Stomach (tissue), 4 donors: ENCODE data around the gene CRTAC1.

Experiments used
- POLR2A ChIP-seq, 4 donors: fragments of 450-650 bp; IDR thresholded peaks; one replicate each; pipeline ENCODE4 v1.6.1; 2016; ENCODE audit warnings: antibody characterized with exemption in 4 of 4, control low read depth in 2 of 4, mild to moderate bottlenecking in 1 of 4, moderate library complexity in 1 of 4
- POLR2AphosphoS5 ChIP-seq, 3 donors: sonication (generic); formaldehyde crosslinking; IDR thresholded peaks; one replicate each; pipeline ENCODE4 v1.6.1; 2016; ENCODE audit warnings: antibody characterized with exemption in 3 of 3
- TF ChIP-seq, protein P1 (sequence below), 7 experiments: fragments of 450-650 bp in 4 of 7; fragments of 200-600 bp in 3 of 7; sonication (generic) in 3 of 7; IDR thresholded peaks; one replicate each; pipeline ENCODE4 v1.5.1; 2016 to 2019; ENCODE audit warnings: antibody characterized with exemption in 7 of 7, control low read depth in 2 of 7, mild to moderate bottlenecking in 1 of 7

DNA sequence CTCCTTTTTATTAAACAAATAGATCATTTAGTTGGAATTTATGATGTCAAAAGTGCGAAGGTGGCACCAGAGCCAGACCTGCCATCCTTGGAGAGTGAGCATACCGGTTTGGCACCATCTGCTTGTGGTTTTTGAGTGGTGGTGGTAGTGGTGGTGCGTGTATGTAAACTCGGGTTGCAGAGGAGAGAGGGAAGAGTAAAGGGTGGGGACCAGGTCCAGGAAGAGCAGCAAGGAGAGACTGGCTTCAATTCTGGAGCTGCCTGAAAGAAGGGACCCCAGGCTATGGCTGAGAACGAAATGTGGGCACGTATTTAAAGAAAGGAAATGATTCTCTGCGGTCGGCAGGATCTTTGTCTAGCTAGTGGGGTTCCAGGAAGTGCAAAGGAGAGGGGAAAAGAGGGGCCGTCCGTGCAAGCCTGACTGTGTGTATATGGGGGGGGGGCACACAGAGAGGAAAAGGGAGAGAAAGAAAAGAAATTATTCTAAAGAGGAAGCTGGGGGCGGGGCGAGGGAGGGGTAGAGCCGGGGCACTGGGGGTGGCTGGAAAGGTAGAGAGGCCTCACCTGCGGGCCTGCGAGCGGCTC lies 181.2 kb downstream of the CRTAC1 start:
- TF ChIP-seq POLR2AphosphoS5 (IDR thresholded peaks at IDR 0.05) (no peak), POLR2A (IDR thresholded peaks at IDR 0.05) (no peak)
- TF ChIP-seq, protein P1, sequence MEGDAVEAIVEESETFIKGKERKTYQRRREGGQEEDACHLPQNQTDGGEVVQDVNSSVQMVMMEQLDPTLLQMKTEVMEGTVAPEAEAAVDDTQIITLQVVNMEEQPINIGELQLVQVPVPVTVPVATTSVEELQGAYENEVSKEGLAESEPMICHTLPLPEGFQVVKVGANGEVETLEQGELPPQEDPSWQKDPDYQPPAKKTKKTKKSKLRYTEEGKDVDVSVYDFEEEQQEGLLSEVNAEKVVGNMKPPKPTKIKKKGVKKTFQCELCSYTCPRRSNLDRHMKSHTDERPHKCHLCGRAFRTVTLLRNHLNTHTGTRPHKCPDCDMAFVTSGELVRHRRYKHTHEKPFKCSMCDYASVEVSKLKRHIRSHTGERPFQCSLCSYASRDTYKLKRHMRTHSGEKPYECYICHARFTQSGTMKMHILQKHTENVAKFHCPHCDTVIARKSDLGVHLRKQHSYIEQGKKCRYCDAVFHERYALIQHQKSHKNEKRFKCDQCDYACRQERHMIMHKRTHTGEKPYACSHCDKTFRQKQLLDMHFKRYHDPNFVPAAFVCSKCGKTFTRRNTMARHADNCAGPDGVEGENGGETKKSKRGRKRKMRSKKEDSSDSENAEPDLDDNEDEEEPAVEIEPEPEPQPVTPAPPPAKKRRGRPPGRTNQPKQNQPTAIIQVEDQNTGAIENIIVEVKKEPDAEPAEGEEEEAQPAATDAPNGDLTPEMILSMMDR (IDR thresholded peaks at IDR 0.05) = no peak
